Thyroid gland (tissue), 4 donors: ENCODE measurements around the gene SESN1.

Experiments used
- CTCF ChIP-seq, 6 experiments: fragments of 200-600 bp in 3 of 6; fragments of 450-650 bp in 3 of 6; sonication (generic) in 3 of 6; IDR thresholded peaks; one replicate each; pipeline ENCODE4 v1.5.1; 2016 to 2019; ENCODE audit warnings: antibody characterized with exemption in 6 of 6, mild to moderate bottlenecking in 2 of 6, inconsistent platforms in 1 of 6, moderate library complexity in 1 of 6
- POLR2A ChIP-seq, 2 donors: fragments of 450-650 bp; IDR thresholded peaks; one replicate each; pipeline ENCODE4 v1.6.1; 2017; ENCODE audit warnings: antibody characterized with exemption in 2 of 2, mild to moderate bottlenecking in 2 of 2, moderate library complexity in 1 of 2

- TF ChIP-seq CTCF (IDR thresholded peaks at IDR 0.05), result no peak
- TF ChIP-seq POLR2A (IDR thresholded peaks at IDR 0.05), result no peak
Measured at GRCh38 chr6:109028439-109028838, 66.2 kb downstream of the SESN1 start.
